Measurements from ENCODE around the gene GPR183.

DNA sequence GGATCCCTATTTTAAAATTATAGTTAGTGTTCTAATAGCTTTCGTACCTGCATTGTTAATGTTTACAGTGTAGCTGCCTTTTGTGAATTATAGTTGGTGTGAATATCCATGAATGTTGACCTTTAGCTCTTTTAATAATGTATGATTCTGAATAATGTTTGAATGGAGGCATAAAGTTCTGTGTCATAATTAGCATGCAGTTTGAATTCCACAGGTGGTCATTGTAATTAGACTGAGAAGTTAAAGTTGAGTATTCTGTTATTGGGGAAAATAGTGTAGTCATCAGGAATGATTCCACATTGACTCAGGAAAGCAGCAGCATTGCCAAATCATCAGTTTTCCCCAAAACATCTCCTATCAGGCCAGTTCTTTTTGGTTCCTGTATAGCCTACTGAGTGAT lies 61.1 kb downstream of the GPR183 start:
- TF ChIP-seq, protein P1, sequence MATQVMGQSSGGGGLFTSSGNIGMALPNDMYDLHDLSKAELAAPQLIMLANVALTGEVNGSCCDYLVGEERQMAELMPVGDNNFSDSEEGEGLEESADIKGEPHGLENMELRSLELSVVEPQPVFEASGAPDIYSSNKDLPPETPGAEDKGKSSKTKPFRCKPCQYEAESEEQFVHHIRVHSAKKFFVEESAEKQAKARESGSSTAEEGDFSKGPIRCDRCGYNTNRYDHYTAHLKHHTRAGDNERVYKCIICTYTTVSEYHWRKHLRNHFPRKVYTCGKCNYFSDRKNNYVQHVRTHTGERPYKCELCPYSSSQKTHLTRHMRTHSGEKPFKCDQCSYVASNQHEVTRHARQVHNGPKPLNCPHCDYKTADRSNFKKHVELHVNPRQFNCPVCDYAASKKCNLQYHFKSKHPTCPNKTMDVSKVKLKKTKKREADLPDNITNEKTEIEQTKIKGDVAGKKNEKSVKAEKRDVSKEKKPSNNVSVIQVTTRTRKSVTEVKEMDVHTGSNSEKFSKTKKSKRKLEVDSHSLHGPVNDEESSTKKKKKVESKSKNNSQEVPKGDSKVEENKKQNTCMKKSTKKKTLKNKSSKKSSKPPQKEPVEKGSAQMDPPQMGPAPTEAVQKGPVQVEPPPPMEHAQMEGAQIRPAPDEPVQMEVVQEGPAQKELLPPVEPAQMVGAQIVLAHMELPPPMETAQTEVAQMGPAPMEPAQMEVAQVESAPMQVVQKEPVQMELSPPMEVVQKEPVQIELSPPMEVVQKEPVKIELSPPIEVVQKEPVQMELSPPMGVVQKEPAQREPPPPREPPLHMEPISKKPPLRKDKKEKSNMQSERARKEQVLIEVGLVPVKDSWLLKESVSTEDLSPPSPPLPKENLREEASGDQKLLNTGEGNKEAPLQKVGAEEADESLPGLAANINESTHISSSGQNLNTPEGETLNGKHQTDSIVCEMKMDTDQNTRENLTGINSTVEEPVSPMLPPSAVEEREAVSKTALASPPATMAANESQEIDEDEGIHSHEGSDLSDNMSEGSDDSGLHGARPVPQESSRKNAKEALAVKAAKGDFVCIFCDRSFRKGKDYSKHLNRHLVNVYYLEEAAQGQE (IDR thresholded peaks at IDR 0.05; ENCODE audit: insufficient read depth in 1 of 2, low read depth in 2 of 2, low read length in 2 of 2) = no peak
- no peak for TF ChIP-seq POLR2AphosphoS5 (IDR thresholded peaks at IDR 0.05; ENCODE audit: low read depth, low read length)
- no peak for TF ChIP-seq SIN3A (IDR thresholded peaks at IDR 0.05; ENCODE audit: borderline replicate concordance, insufficient read depth, low read length)

All from PFSK-1 (cell line).